ENCODE data around the gene EN2. TPM values are rescaled to one million over a fixed set of nuclear protein-coding genes. Genes with fewer than 3 reads are reported as not detected.

EN2 gene
- total RNA-seq, 1 experiment from 2014 or later = not detected

- Mint-ChIP-seq H3K27me3 (ENCODE audit: insufficient read depth, unreplicated experiment) (peaks cover 74% of the 10 kb centered on the region), H3K36me3 (ENCODE audit: insufficient read depth, unreplicated experiment) (no peaks in the 10 kb centered on the region), H3K4me3 (ENCODE audit: unreplicated experiment) (no peak overlapping the region), H3K4me1 (ENCODE audit: insufficient read depth, unreplicated experiment) (no peaks in the 10 kb centered on the region), H3K27ac (ENCODE audit: low read depth, unreplicated experiment) (no peak overlapping the region), H3K9me3 (ENCODE audit: unreplicated experiment) (no peaks in the 10 kb centered on the region)
- no peak for DNase-seq (ENCODE audit: unreplicated experiment)
- intact Hi-C loops (cut with micrococcal nuclease) = no loop called here
- TF ChIP-seq CTCF (IDR thresholded peaks at IDR 0.05; ENCODE audit: unreplicated experiment) = no peak
- no TSS peak for BruUV-seq (replicated peaks)
- CTCF ChIA-PET = interaction anchor here (0.5 kb wide), 1 partner anchor 541 kb away, joined by 6 read pairs; no protein-coding TSS in a partner anchor
- POLR2A ChIA-PET = no interaction called here
These were observed 4.4 kb upstream of the EN2 start for GRCh38 chr7:155453296-155454182.

GRCh38 chr7:155454183-155455112 lies 3.5 kb upstream of the EN2 start:
- ChIA-PET CTCF (interaction anchor here (0.6 kb wide), 1 partner anchor 260 kb away, joined by 3 read pairs; no protein-coding TSS in a partner anchor), POLR2A (no interaction called here)
- TF ChIP-seq CTCF (IDR thresholded peaks at IDR 0.05; ENCODE audit: unreplicated experiment) = no peak
- Mint-ChIP-seq H3K4me1 (ENCODE audit: insufficient read depth, unreplicated experiment) (no peaks in the 10 kb centered on the region), H3K27ac (ENCODE audit: low read depth, unreplicated experiment) (no peak overlapping the region), H3K27me3 (ENCODE audit: insufficient read depth, unreplicated experiment) (peaks cover 74% of the 10 kb centered on the region), H3K36me3 (ENCODE audit: insufficient read depth, unreplicated experiment) (no peaks in the 10 kb centered on the region), H3K9me3 (ENCODE audit: unreplicated experiment) (no peaks in the 10 kb centered on the region), H3K4me3 (ENCODE audit: unreplicated experiment) (no peak overlapping the region)
- BruUV-seq (replicated peaks) = no TSS peak
- intact Hi-C loops (cut with micrococcal nuclease) = no loop called here
- DNase-seq (ENCODE audit: unreplicated experiment) = no peak

- intact Hi-C loops (cut with micrococcal nuclease) = no loop called here
- H3K9me3 Mint-ChIP-seq (ENCODE audit: unreplicated experiment) = no peaks in the 10 kb centered on the region
- BruUV-seq (replicated peaks) = no TSS peak
- CTCF ChIA-PET = interaction anchor here (1.3 kb wide), 1 partner anchor 9 kb away, joined by 3 read pairs; no protein-coding TSS in a partner anchor
- POLR2A ChIA-PET = no interaction called here
- peaks cover 77% of the 10 kb centered on the region for H3K27me3 Mint-ChIP-seq (ENCODE audit: insufficient read depth, unreplicated experiment)
- no peak for TF ChIP-seq CTCF (IDR thresholded peaks at IDR 0.05; ENCODE audit: unreplicated experiment)
- DNase-seq (ENCODE audit: unreplicated experiment) = no peak
- no peak overlapping the region for H3K4me3 Mint-ChIP-seq (ENCODE audit: unreplicated experiment)
- no peaks in the 10 kb centered on the region for H3K36me3 Mint-ChIP-seq (ENCODE audit: insufficient read depth, unreplicated experiment)
- no peak overlapping the region for H3K27ac Mint-ChIP-seq (ENCODE audit: low read depth, unreplicated experiment)
- H3K4me1 Mint-ChIP-seq (ENCODE audit: insufficient read depth, unreplicated experiment) = no peaks in the 10 kb centered on the region
These were observed 2.7 kb upstream of the EN2 start for GRCh38 chr7:155455132-155455693.
